ENCODE measurements around the gene PSME1. TPM values are rescaled to one million over a fixed set of nuclear protein-coding genes. Genes with fewer than 3 reads are reported as not detected.

Gene PSME1
- total and polyA plus RNA-seq, 2 experiments from 2014 or later: 61.1 to 215 TPM

- Mint-ChIP-seq H3K27me3 (ENCODE audit: insufficient read depth, low read depth, poor library complexity) (peaks cover 20% of the 10 kb centered on the region), H3K36me3 (ENCODE audit: low read depth) (no peaks in the 10 kb centered on the region), H3K27ac (no peak overlapping the region), H3K4me3 (no peak overlapping the region), H3K9me3 (no peaks in the 10 kb centered on the region), H3K4me1 (peaks cover 15% of the 10 kb centered on the region)
- no peaks in the 10 kb centered on the region for H3F3A ChIP-seq (replicated peaks; ENCODE audit: low read depth)
- no peak for TF ChIP-seq CREB1 (CRISPR knock-in tag; IDR thresholded peaks at IDR 0.05; ENCODE audit: low read depth)
- TF ChIP-seq EZH2phosphoT487 (IDR thresholded peaks at IDR 0.05; ENCODE audit: unreplicated experiment): no peak
- no peak for TF ChIP-seq NANOG (IDR thresholded peaks at IDR 0.05; ENCODE audit: borderline replicate concordance)
- TF ChIP-seq REST (IDR thresholded peaks at IDR 0.05; ENCODE audit: unreplicated experiment): no peak
- H3K4me3 ChIP-seq: no peak overlapping the region
- no peaks in the 10 kb centered on the region for H4K20me1 ChIP-seq (replicated peaks; ENCODE audit: insufficient read depth)
- H3K4me1 ChIP-seq (ENCODE audit: insufficient read depth): peaks cover 1% of the 10 kb centered on the region; the same call in 1 of the 2 replicates
- H3K27me3 ChIP-seq (ENCODE audit: insufficient read depth): peaks cover 14% of the 10 kb centered on the region; the same call in 1 of the 2 replicates
- no peak overlapping the region for H3K4me2 ChIP-seq
- DNase-seq (ENCODE audit: low spot score) (no peak), ATAC-seq (no peak)
- H3K79me2 ChIP-seq (replicated peaks; ENCODE audit: insufficient read depth): no peaks in the 10 kb centered on the region
- H3K27ac ChIP-seq (ENCODE audit: low read depth): no peak overlapping the region
- no peaks in the 10 kb centered on the region for H3K9me2 ChIP-seq (ENCODE audit: insufficient read depth)
- H2AFZ ChIP-seq: no peak overlapping the region
- H3K36me3 ChIP-seq (ENCODE audit: insufficient read depth): no peaks in the 10 kb centered on the region
These were observed 49.0 kb upstream of the PSME1 start for GRCh38 chr14:24087004-24087403.

- Mint-ChIP-seq H3K9me3 (no peaks in the 10 kb centered on the region), H3K36me3 (ENCODE audit: low read depth) (peaks cover 3% of the 10 kb centered on the region; the same call in 1 of the 3 replicates), H3K4me3 (no peak overlapping the region), H3K27ac (no peak overlapping the region), H3K4me1 (peaks cover 19% of the 10 kb centered on the region), H3K27me3 (ENCODE audit: insufficient read depth, low read depth, poor library complexity) (peaks cover 18% of the 10 kb centered on the region)
- no peak for ATAC-seq
- TF ChIP-seq CTCF (conservative IDR thresholded peaks at IDR 0.05; ENCODE audit: low read depth in 2 of 2): no peak
- no peak for TF ChIP-seq EZH2phosphoT487 (IDR thresholded peaks at IDR 0.05; ENCODE audit: unreplicated experiment)
- no peak for TF ChIP-seq ZNF114 (CRISPR knock-in tag; IDR thresholded peaks at IDR 0.05)
- no peak for TF ChIP-seq STAT1 (IDR thresholded peaks at IDR 0.05; ENCODE audit: unreplicated experiment)
- TF ChIP-seq EZH2 (IDR thresholded peaks at IDR 0.05; ENCODE audit: low read depth, unreplicated experiment): no peak
- Histone ChIP-seq H3K27me3 (ENCODE audit: insufficient read depth) (peaks cover 7% of the 10 kb centered on the region; the same call in 1 of the 2 replicates), H3K36me3 (ENCODE audit: insufficient read depth) (no peaks in the 10 kb centered on the region), H3K4me1 (ENCODE audit: insufficient read depth) (peaks cover 5% of the 10 kb centered on the region), H3K4me2 (no peak overlapping the region), H3K27ac (ENCODE audit: low read depth) (no peak overlapping the region), H3K79me2 (replicated peaks; ENCODE audit: insufficient read depth) (no peaks in the 10 kb centered on the region), H3F3A (replicated peaks; ENCODE audit: low read depth) (peaks cover 4% of the 10 kb centered on the region), H4K20me1 (replicated peaks; ENCODE audit: insufficient read depth) (no peaks in the 10 kb centered on the region), H3K9me2 (ENCODE audit: insufficient read depth) (peaks cover 6% of the 10 kb centered on the region), H3K4me3 (no peak overlapping the region), H2AFZ (no peak overlapping the region)
- no peak for DNase-seq (ENCODE audit: low spot score)
These were observed 47.9 kb upstream of the PSME1 start for GRCh38 chr14:24088095-24088494.
